GM12878 (cell line): ENCODE data around the gene CACNA1I. TPM values are rescaled to one million over a fixed set of nuclear protein-coding genes. Genes with fewer than 3 reads are reported as not detected.

Experiments used
- ATAC-seq: fragments of 200-7000 bp; cut with Tn5 transposase; 3 replicates; pipeline ENCODE4 v1.9.1; 2020; ENCODE audit warnings: mild to moderate bottlenecking, moderate library complexity
- BruUV-seq: library from RNA; stranded (reverse); fragments of 400-500 nt; replicated peaks from 2 replicates; lab custom pipeline; 2021; lab: Mats Ljungman, UMichigan
- CTCF ChIA-PET: fragments of 300-600 bp; sonication (Branson Sonifier 250); formaldehyde crosslinking; extraction: SDS; loops from one replicate; lab custom pipeline; 2021; ENCODE audit warnings: inconsistent platforms; lab: Yijun Ruan, JAX
- POLR2A ChIA-PET: fragments of 350-600 bp; formaldehyde crosslinking; extraction: SDS; loops from one replicate; lab custom pipeline; 2021; ENCODE audit warnings: inconsistent platforms; lab: Charles Lee
- RAD21 ChIA-PET: fragments of 300-600 bp; sonication (Branson Sonifier 250); formaldehyde crosslinking; loops from one replicate; lab custom pipeline; 2023; ENCODE audit warnings: antibody characterized with exemption; ENCODE audit not compliant: unreplicated experiment; lab: Charles Lee
- SMC1A ChIA-PET: fragments of 300-600 bp; sonication (Branson Sonifier 250); formaldehyde crosslinking; loops from one replicate; lab custom pipeline; 2023; ENCODE audit not compliant: unreplicated experiment, uncharacterized antibody; lab: Charles Lee
- DNase-seq: peaks from one replicate; pipeline ENCODE4 v3.0.0-alpha.2; 2011; ENCODE audit warnings: low read depth, low spot score
- FAIRE-seq: peaks from 3 replicates; lab custom pipeline; 2011; peaks lifted over from hg19 to GRCh38; lab: Jason Lieb, UNC
- H2AFZ ChIP-seq: 2 replicates; pipeline ENCODE4 v1.6.0; 2011; ENCODE audit warnings: low read depth, low read length, control low read depth; ENCODE audit not compliant: control insufficient read depth
- H3K27ac ChIP-seq: 2 replicates; pipeline ENCODE4 v1.5.1; 2011; ENCODE audit warnings: control low read depth; ENCODE audit not compliant: control insufficient read depth, insufficient read depth
- H3K27me3 ChIP-seq, 2 experiments: replicated peaks in 1 of 2; 2 replicates each; pipeline versions ENCODE4 v1.6.0 to v1.6.1; 2011; ENCODE audit warnings: low read length in 1 of 2; ENCODE audit not compliant: control insufficient read depth in 2 of 2, insufficient read depth in 2 of 2
- H3K36me3 ChIP-seq, 2 experiments: 2 replicates each; pipeline ENCODE4 v1.5.1; 2011; ENCODE audit warnings: low read length in 1 of 2; ENCODE audit not compliant: control insufficient read depth in 2 of 2, insufficient read depth in 2 of 2
- H3K4me1 ChIP-seq: 2 replicates; pipeline ENCODE4 v1.6.1; 2011; ENCODE audit warnings: mild to moderate bottlenecking, low read length, moderate library complexity, mixed read lengths; ENCODE audit not compliant: control insufficient read depth, insufficient read depth
- H3K4me2 ChIP-seq: 2 replicates; pipeline ENCODE4 v1.6.0; 2011; ENCODE audit warnings: control low read depth; ENCODE audit not compliant: control insufficient read depth, insufficient read depth
- H3K4me3 ChIP-seq: fragments of 200-600 bp; sonication (generic); 2 replicates; pipeline ENCODE4 v1.5.1; 2016
- H3K79me2 ChIP-seq: 2 replicates; pipeline ENCODE4 v1.6.0; 2011; ENCODE audit warnings: low read length; ENCODE audit not compliant: control insufficient read depth, insufficient read depth
- H3K9ac ChIP-seq: 2 replicates; pipeline ENCODE4 v1.8.0; 2011; ENCODE audit warnings: low read length, control low read depth, mixed read lengths; ENCODE audit not compliant: control insufficient read depth, insufficient read depth
- H3K9me3 ChIP-seq: replicated peaks from 3 replicates; pipeline ENCODE4 v1.5.1; 2011; ENCODE audit warnings: mild to moderate bottlenecking, low read length; ENCODE audit not compliant: control insufficient read depth, insufficient read depth
- H4K20me1 ChIP-seq: 2 replicates; pipeline ENCODE4 v1.6.0; 2011; ENCODE audit not compliant: control insufficient read depth, insufficient read depth
- CBFB ChIP-seq: IDR thresholded peaks from 2 replicates; pipeline ENCODE4 v1.6.1; 2016; ENCODE audit warnings: antibody characterized with exemption, low read depth
- CREM ChIP-seq: IDR thresholded peaks from 2 replicates; pipeline ENCODE4 v1.6.1; 2014; ENCODE audit warnings: antibody characterized with exemption, low read depth
- EZH2 ChIP-seq: IDR thresholded peaks from 2 replicates; pipeline ENCODE4 v1.6.1; 2012; ENCODE audit warnings: low read depth, mild to moderate bottlenecking, control low read depth, inconsistent platforms, low read length, borderline replicate concordance; ENCODE audit not compliant: control insufficient read depth
- HDGF ChIP-seq: fragments of 450-650 bp; IDR thresholded peaks from 2 replicates; pipeline ENCODE4 v1.6.1; 2016; ENCODE audit warnings: antibody characterized with exemption
- IRF5 ChIP-seq: fragments of 450-650 bp; IDR thresholded peaks from 2 replicates; pipeline ENCODE4 v1.6.1; 2017; ENCODE audit warnings: borderline replicate concordance
- JUND ChIP-seq: IDR thresholded peaks from 2 replicates; pipeline ENCODE4 v1.6.1; 2012; ENCODE audit warnings: low read depth, mild to moderate bottlenecking, low read length, improper control_type of control experiment, moderate library complexity
- MXI1 ChIP-seq: fragments of 150-350 bp; IDR thresholded peaks from 2 replicates; pipeline ENCODE4 v1.6.1; 2011; ENCODE audit warnings: low read depth, mild to moderate bottlenecking, inconsistent platforms, low read length, improper control_type of control experiment
- NBN ChIP-seq: fragments of 450-650 bp; IDR thresholded peaks from 2 replicates; pipeline ENCODE4 v1.6.1; 2016
- SIX5 ChIP-seq: IDR thresholded peaks from 2 replicates; pipeline ENCODE4 v1.6.1; 2011; ENCODE audit warnings: mild to moderate bottlenecking, low read depth, low read length, moderate library complexity; ENCODE audit not compliant: severe bottlenecking
- WGBS: methylation state at CpG from one replicate; pipeline ENCODE4 v1.1.6; 2016; ENCODE audit warnings: low lambda C conversion rate; ENCODE audit not compliant: insufficient replicate concordance, insufficient coverage; ENCODE audit errors: missing lambda C conversion rate; 5-methylcytosine and 5-hydroxymethylcytosine counted together
- in situ Hi-C: fragments of 300-500 bp; cut with MboI; formaldehyde crosslinking; loops from 9 replicates; pipeline ENCODE4 v1.14.3; 2018; ENCODE audit warnings: mixed read lengths
- intact Hi-C: fragments of 100-400 bp; cut with micrococcal nuclease; formaldehyde crosslinking; loops from one replicate; pipeline ENCODE4 v1.14.2; 2022; ENCODE audit not compliant: unreplicated experiment
- polyA plus RNA-seq, 11 experiments: library from polyadenylated mRNA; depleted of rRNA in 4 of 11; unstranded in 6 of 11; stranded (reverse) in 5 of 11; fragments of >200 nt; fragmentation: Nextera tagmentation in 4 of 11; fragmentation: Illumina TruSeq in 1 of 11; extraction: Ambion mirVana in 4 of 11; extraction: Trizol in 1 of 11; gene quantifications; 1 replicate in 1 of 11; 2 replicates in 10 of 11; pipeline versions ENCODE4 v1.2.1 to v1.2.3, GENCODE V29; 2011 to 2016; ENCODE audit warnings: inconsistent platforms in 2 of 11, missing spikeins in 2 of 11, low read depth in 1 of 11
- total RNA-seq, 4 experiments: library from RNA; depleted of rRNA in 3 of 4; stranded (reverse); fragments of >200 nt in 3 of 4; fragmentation: Illumina TruSeq in 1 of 4; extraction: Trizol in 1 of 4; gene quantifications; 2 replicates each; pipeline versions ENCODE4 v1.2.1 to v1.2.3, GENCODE V29; 2013 to 2021
- TF ChIP-seq, protein P1 (sequence below): fragments of 450-650 bp; IDR thresholded peaks from 2 replicates; pipeline ENCODE4 v1.6.1; 2018; ENCODE audit warnings: mild to moderate bottlenecking, low read depth, moderate library complexity; ENCODE audit not compliant: partially characterized antibody
- TF ChIP-seq, protein P2 (sequence below): fragments of 450-650 bp; IDR thresholded peaks from 2 replicates; pipeline ENCODE4 v1.6.1; 2016; ENCODE audit warnings: mild to moderate bottlenecking, moderate library complexity, borderline replicate concordance
- TF ChIP-seq, protein P3 (sequence below): IDR thresholded peaks from 2 replicates; pipeline ENCODE4 v1.6.1; 2011; ENCODE audit warnings: low read depth, mild to moderate bottlenecking, low read length, moderate library complexity, borderline replicate concordance; ENCODE audit errors: extremely low read depth

The CACNA1I gene
- total and polyA plus RNA-seq, 10 of the 15 experiments (the other 5 are each of a cell fraction or from before 2014, with no cell fraction given) = 0.01 to 0.03 TPM; not detected in 8

DNA sequence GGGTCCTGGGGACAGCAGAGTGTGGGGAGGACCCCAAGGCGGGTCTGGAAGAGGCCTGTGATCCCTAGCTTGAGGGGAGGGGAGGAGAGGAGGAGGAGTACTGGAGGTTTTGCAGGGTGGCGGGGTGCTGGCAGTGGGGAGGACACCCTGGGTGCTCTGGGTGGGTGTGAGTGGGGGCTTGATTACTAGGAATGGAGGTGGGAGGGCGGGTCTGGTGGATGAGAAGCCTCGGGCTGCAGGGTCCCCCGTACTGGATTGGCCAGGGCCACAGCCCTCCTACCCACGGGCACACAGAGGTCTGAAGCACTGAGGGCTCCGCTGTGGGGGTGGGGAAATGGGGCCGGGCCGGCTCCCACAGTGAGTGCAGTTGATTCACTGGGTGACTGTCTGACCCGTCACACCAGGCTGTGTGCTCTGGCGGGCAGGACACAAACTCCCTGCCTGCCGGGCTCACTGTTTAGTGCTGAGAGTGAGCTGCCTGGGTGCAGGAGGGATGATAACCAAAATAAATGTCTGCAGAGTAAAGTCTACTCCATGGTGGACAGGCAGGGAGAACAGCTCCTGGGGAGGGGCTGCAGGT lies 114.2 kb downstream of the CACNA1I start (continued):
- TF ChIP-seq, protein P1, sequence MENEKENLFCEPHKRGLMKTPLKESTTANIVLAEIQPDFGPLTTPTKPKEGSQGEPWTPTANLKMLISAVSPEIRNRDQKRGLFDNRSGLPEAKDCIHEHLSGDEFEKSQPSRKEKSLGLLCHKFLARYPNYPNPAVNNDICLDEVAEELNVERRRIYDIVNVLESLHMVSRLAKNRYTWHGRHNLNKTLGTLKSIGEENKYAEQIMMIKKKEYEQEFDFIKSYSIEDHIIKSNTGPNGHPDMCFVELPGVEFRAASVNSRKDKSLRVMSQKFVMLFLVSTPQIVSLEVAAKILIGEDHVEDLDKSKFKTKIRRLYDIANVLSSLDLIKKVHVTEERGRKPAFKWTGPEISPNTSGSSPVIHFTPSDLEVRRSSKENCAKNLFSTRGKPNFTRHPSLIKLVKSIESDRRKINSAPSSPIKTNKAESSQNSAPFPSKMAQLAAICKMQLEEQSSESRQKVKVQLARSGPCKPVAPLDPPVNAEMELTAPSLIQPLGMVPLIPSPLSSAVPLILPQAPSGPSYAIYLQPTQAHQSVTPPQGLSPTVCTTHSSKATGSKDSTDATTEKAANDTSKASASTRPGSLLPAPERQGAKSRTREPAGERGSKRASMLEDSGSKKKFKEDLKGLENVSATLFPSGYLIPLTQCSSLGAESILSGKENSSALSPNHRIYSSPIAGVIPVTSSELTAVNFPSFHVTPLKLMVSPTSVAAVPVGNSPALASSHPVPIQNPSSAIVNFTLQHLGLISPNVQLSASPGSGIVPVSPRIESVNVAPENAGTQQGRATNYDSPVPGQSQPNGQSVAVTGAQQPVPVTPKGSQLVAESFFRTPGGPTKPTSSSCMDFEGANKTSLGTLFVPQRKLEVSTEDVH = no peak
- TF ChIP-seq JUND (no peak), MXI1 (no peak), NBN (no peak), HDGF (no peak)
- TF ChIP-seq, all 136 proteins: peak for 0

- 23% methylated on average over 48 of the region's 77 CpGs for WGBS
- Histone ChIP-seq H2AFZ (no peak overlapping the region), H3K9me3 (no peaks in the 10 kb centered on the region), H3K4me2 (no peak overlapping the region), H3K27me3 (peaks cover 0 to 6% of the 10 kb centered on the region in 2 experiments; a peak in 3 of 4 replicates), H3K79me2 (no peaks in the 10 kb centered on the region), H3K27ac (no peak overlapping the region), H3K9ac (no peak overlapping the region), H3K4me1 (no peaks in the 10 kb centered on the region), H4K20me1 (no peaks in the 10 kb centered on the region), H3K36me3 (no peaks in the 10 kb centered on the region), H3K4me3 (no peak overlapping the region)
- no peak; the same call in 2 of the 3 replicates for ATAC-seq
- SMC1A ChIA-PET = no interaction called here
- intact Hi-C loops = no loop called here
- no TSS peak for BruUV-seq
- FAIRE-seq = no peak
- RAD21 ChIA-PET = no interaction called here
- DNase-seq = no peak
- CTCF ChIA-PET = no interaction called here
- in situ Hi-C loops = no loop called here
- POLR2A ChIA-PET = no interaction called here
- TF ChIP-seq CBFB = no peak
- TF ChIP-seq, protein P2, sequence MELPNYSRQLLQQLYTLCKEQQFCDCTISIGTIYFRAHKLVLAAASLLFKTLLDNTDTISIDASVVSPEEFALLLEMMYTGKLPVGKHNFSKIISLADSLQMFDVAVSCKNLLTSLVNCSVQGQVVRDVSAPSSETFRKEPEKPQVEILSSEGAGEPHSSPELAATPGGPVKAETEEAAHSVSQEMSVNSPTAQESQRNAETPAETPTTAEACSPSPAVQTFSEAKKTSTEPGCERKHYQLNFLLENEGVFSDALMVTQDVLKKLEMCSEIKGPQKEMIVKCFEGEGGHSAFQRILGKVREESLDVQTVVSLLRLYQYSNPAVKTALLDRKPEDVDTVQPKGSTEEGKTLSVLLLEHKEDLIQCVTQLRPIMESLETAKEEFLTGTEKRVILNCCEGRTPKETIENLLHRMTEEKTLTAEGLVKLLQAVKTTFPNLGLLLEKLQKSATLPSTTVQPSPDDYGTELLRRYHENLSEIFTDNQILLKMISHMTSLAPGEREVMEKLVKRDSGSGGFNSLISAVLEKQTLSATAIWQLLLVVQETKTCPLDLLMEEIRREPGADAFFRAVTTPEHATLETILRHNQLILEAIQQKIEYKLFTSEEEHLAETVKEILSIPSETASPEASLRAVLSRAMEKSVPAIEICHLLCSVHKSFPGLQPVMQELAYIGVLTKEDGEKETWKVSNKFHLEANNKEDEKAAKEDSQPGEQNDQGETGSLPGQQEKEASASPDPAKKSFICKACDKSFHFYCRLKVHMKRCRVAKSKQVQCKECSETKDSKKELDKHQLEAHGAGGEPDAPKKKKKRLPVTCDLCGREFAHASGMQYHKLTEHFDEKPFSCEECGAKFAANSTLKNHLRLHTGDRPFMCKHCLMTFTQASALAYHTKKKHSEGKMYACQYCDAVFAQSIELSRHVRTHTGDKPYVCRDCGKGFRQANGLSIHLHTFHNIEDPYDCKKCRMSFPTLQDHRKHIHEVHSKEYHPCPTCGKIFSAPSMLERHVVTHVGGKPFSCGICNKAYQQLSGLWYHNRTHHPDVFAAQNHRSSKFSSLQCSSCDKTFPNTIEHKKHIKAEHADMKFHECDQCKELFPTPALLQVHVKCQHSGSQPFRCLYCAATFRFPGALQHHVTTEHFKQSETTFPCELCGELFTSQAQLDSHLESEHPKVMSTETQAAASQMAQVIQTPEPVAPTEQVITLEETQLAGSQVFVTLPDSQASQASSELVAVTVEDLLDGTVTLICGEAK = no peak
- no peak for TF ChIP-seq IRF5
- TF ChIP-seq SIX5 = no peak
- TF ChIP-seq EZH2 = no peak
- TF ChIP-seq, protein P3, sequence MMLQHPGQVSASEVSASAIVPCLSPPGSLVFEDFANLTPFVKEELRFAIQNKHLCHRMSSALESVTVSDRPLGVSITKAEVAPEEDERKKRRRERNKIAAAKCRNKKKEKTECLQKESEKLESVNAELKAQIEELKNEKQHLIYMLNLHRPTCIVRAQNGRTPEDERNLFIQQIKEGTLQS = no peak
- TF ChIP-seq CREM = no peak
These were observed 115.0 kb downstream of the CACNA1I start for GRCh38 chr22:39685336-39686177.
